Measurements from ENCODE around the gene TASOR2. TPM values are rescaled to one million over a fixed set of nuclear protein-coding genes. Genes with fewer than 3 reads are reported as not detected.
A peak's percentile ranks its signal among the peaks of the same experiment; 100 is the strongest.

TASOR2 gene
- total RNA-seq, 5 donors from 2014 or later (not counting 1 experiment from before 2014, with no cell fraction given): 62.7 to 78.5 (median 71.7) TPM

GRCh38 chr10:5641501-5641900 is 43.1 kb upstream of the TASOR2 start:
- Histone ChIP-seq H3K36me3 (ENCODE audit: control insufficient read depth in 2 of 2, extremely low read depth in 1 of 2, insufficient read depth in 1 of 2, low read length in 1 of 2) (peaks cover 0 to 10% of the 10 kb centered on the region in 2 donors), H3K4me1 (ENCODE audit: control insufficient read depth in 1 of 2, extremely low read depth in 1 of 2, insufficient read depth in 2 of 2, low read length in 2 of 2) (no peaks in the 10 kb centered on the region), H3K9me3 (no peaks in the 10 kb centered on the region), H3K27me3 (replicated peaks in 1 of 2; ENCODE audit: control insufficient read depth in 2 of 2, extremely low read depth in 1 of 2, insufficient read depth in 2 of 2, low read length in 1 of 2) (no peaks in the 10 kb centered on the region), H3K27ac (ENCODE audit: low read length) (no peak overlapping the region), H3K4me3 (ENCODE audit: control insufficient read depth in 1 of 2, extremely low read depth in 1 of 2, low read length in 1 of 2) (no peak overlapping the region)
- WGBS (ENCODE audit: insufficient coverage): 98% methylated on average over 21 of the region's 25 CpGs
- ChIA-PET POLR2A (no interaction called here), CTCF (no interaction called here)
- H3K27ac Mint-ChIP-seq: no peak overlapping the region
- DNase-seq (no peak), ATAC-seq (replicated peaks in 1 of 4) (no peak)
- H3K9me3 Mint-ChIP-seq: no peaks in the 10 kb centered on the region
- no peaks in the 10 kb centered on the region for H3K27me3 Mint-ChIP-seq
- no peak overlapping the region for H3K4me3 Mint-ChIP-seq
- H3K36me3 Mint-ChIP-seq: peaks cover 34% of the 10 kb centered on the region
- no peaks in the 10 kb centered on the region for H3K4me1 Mint-ChIP-seq

GRCh38 chr10:5643346-5644067 is 41.1 kb upstream of the TASOR2 start:
- Mint-ChIP-seq H3K27me3 (no peaks in the 10 kb centered on the region), H3K4me3 (no peak overlapping the region), H3K4me1 (no peaks in the 10 kb centered on the region), H3K9me3 (no peaks in the 10 kb centered on the region), H3K27ac (no peak overlapping the region), H3K36me3 (peaks cover 34% of the 10 kb centered on the region)
- DNase-seq (no peak), ATAC-seq (replicated peaks in 1 of 4) (no peak)
- no peaks in the 10 kb centered on the region for H3K4me1 ChIP-seq (ENCODE audit: control insufficient read depth in 1 of 2, extremely low read depth in 1 of 2, insufficient read depth in 2 of 2, low read length in 2 of 2)
- no peak overlapping the region for H3K27ac ChIP-seq (ENCODE audit: low read length)
- POLR2A ChIA-PET: interaction anchor here in 1 of 2 donors (0.5 kb wide), 1 partner anchor 456 kb away, joined by 3 read pairs; no protein-coding TSS in a partner anchor
- H3K4me3 ChIP-seq (ENCODE audit: control insufficient read depth in 1 of 2, extremely low read depth in 1 of 2, low read length in 1 of 2): no peak overlapping the region
- no peaks in the 10 kb centered on the region for H3K9me3 ChIP-seq
- WGBS (ENCODE audit: insufficient coverage): 83% methylated on average over 3 of the region's 8 CpGs
- CTCF ChIA-PET: interaction anchor here (0.5 to 0.6 kb wide), 3 partner anchors 49 to 227 kb away, joined by 4 to 5 read pairs (median 5); no protein-coding TSS in a partner anchor
- H3K36me3 ChIP-seq (ENCODE audit: control insufficient read depth in 2 of 2, extremely low read depth in 1 of 2, insufficient read depth in 1 of 2, low read length in 1 of 2): peaks cover 0 to 13% of the 10 kb centered on the region in 2 donors
- H3K27me3 ChIP-seq (replicated peaks in 1 of 2; ENCODE audit: control insufficient read depth in 2 of 2, extremely low read depth in 1 of 2, insufficient read depth in 2 of 2, low read length in 1 of 2): no peaks in the 10 kb centered on the region

- 100% methylated on average over 1 of the region's 6 CpGs for WGBS (ENCODE audit: insufficient coverage)
- Histone ChIP-seq H3K4me1 (ENCODE audit: control insufficient read depth in 1 of 2, extremely low read depth in 1 of 2, insufficient read depth in 2 of 2, low read length in 2 of 2) (no peaks in the 10 kb centered on the region), H3K4me3 (ENCODE audit: control insufficient read depth in 1 of 2, extremely low read depth in 1 of 2, low read length in 1 of 2) (no peak overlapping the region), H3K36me3 (ENCODE audit: control insufficient read depth in 2 of 2, extremely low read depth in 1 of 2, insufficient read depth in 1 of 2, low read length in 1 of 2) (peaks cover 0 to 10% of the 10 kb centered on the region in 2 donors), H3K27ac (ENCODE audit: low read length) (no peak overlapping the region), H3K27me3 (replicated peaks in 1 of 2; ENCODE audit: control insufficient read depth in 2 of 2, extremely low read depth in 1 of 2, insufficient read depth in 2 of 2, low read length in 1 of 2) (no peaks in the 10 kb centered on the region), H3K9me3 (no peaks in the 10 kb centered on the region)
- Mint-ChIP-seq H3K27me3 (no peaks in the 10 kb centered on the region), H3K36me3 (peaks cover 30% of the 10 kb centered on the region), H3K4me3 (no peak overlapping the region), H3K27ac (no peak overlapping the region), H3K4me1 (no peaks in the 10 kb centered on the region), H3K9me3 (no peaks in the 10 kb centered on the region)
- DNase-seq: no peak
- no peak for ATAC-seq (replicated peaks in 1 of 4)
- CTCF ChIA-PET: interaction anchor here in 1 of 2 donors (0.6 kb wide), 1 partner anchor 203 kb away, joined by 3 read pairs; no protein-coding TSS in a partner anchor
- POLR2A ChIA-PET: interaction anchor here in 1 of 2 donors (0.6 kb wide), 1 partner anchor 210 kb away, joined by 7 read pairs; no protein-coding TSS in a partner anchor
These were observed 39.7 kb upstream of the TASOR2 start for GRCh38 chr10:5644930-5645329.

GRCh38 chr10:5645375-5645774 is 39.3 kb upstream of the TASOR2 start:
- no peak overlapping the region for H3K4me3 ChIP-seq (ENCODE audit: control insufficient read depth in 1 of 2, extremely low read depth in 1 of 2, low read length in 1 of 2)
- peaks cover 32% of the 10 kb centered on the region for H3K36me3 Mint-ChIP-seq
- no peaks in the 10 kb centered on the region for H3K4me1 ChIP-seq (ENCODE audit: control insufficient read depth in 1 of 2, extremely low read depth in 1 of 2, insufficient read depth in 2 of 2, low read length in 2 of 2)
- ChIA-PET POLR2A (no interaction called here), CTCF (no interaction called here)
- H3K27ac ChIP-seq (ENCODE audit: low read length): no peak overlapping the region
- H3K4me1 Mint-ChIP-seq: no peaks in the 10 kb centered on the region
- peaks cover 0 to 8% of the 10 kb centered on the region in 2 donors for H3K36me3 ChIP-seq (ENCODE audit: control insufficient read depth in 2 of 2, extremely low read depth in 1 of 2, insufficient read depth in 1 of 2, low read length in 1 of 2)
- no peak for DNase-seq
- no peaks in the 10 kb centered on the region for H3K27me3 ChIP-seq (replicated peaks in 1 of 2; ENCODE audit: control insufficient read depth in 2 of 2, extremely low read depth in 1 of 2, insufficient read depth in 2 of 2, low read length in 1 of 2)
- no peaks in the 10 kb centered on the region for H3K9me3 ChIP-seq
- no peaks in the 10 kb centered on the region for H3K9me3 Mint-ChIP-seq
- no peak overlapping the region for H3K4me3 Mint-ChIP-seq
- no peak for ATAC-seq (replicated peaks in 1 of 4)
- 89% methylated on average over 9 of the region's 11 CpGs for WGBS (ENCODE audit: insufficient coverage)
- H3K27me3 Mint-ChIP-seq: no peaks in the 10 kb centered on the region
- H3K27ac Mint-ChIP-seq: no peak overlapping the region

GRCh38 chr10:5645944-5646617 is 38.6 kb upstream of the TASOR2 start:
- Histone ChIP-seq H3K36me3 (ENCODE audit: control insufficient read depth in 2 of 2, extremely low read depth in 1 of 2, insufficient read depth in 1 of 2, low read length in 1 of 2) (peaks cover 0 to 5% of the 10 kb centered on the region in 2 donors), H3K27me3 (replicated peaks in 1 of 2; ENCODE audit: control insufficient read depth in 2 of 2, extremely low read depth in 1 of 2, insufficient read depth in 2 of 2, low read length in 1 of 2) (no peaks in the 10 kb centered on the region), H3K4me1 (ENCODE audit: control insufficient read depth in 1 of 2, extremely low read depth in 1 of 2, insufficient read depth in 2 of 2, low read length in 2 of 2) (no peaks in the 10 kb centered on the region), H3K4me3 (ENCODE audit: control insufficient read depth in 1 of 2, extremely low read depth in 1 of 2, low read length in 1 of 2) (no peak overlapping the region), H3K9me3 (no peaks in the 10 kb centered on the region), H3K27ac (ENCODE audit: low read length) (no peak overlapping the region)
- H3K4me3 Mint-ChIP-seq: no peak overlapping the region
- H3K4me1 Mint-ChIP-seq: no peaks in the 10 kb centered on the region
- ChIA-PET CTCF (interaction anchor here in 1 of 2 donors (1.0 kb wide), 1 partner anchor 16 kb away, joined by 3 read pairs; no protein-coding TSS in a partner anchor), POLR2A (no interaction called here)
- peaks cover 28% of the 10 kb centered on the region for H3K36me3 Mint-ChIP-seq
- H3K27me3 Mint-ChIP-seq: no peaks in the 10 kb centered on the region
- no peaks in the 10 kb centered on the region for H3K9me3 Mint-ChIP-seq
- no peak for ATAC-seq (replicated peaks in 1 of 4)
- H3K27ac Mint-ChIP-seq: no peak overlapping the region
- 85% methylated on average over 11 of the region's 21 CpGs for WGBS (ENCODE audit: insufficient coverage)
- DNase-seq: no peak

GRCh38 chr10:5647507-5648240 is 37.0 kb upstream of the TASOR2 start:
- Mint-ChIP-seq H3K36me3 (peaks cover 20% of the 10 kb centered on the region), H3K27ac (peak overlapping the region in 1 of 2 donors; percentile 9), H3K9me3 (no peaks in the 10 kb centered on the region), H3K4me3 (no peak overlapping the region), H3K27me3 (no peaks in the 10 kb centered on the region), H3K4me1 (no peaks in the 10 kb centered on the region)
- Histone ChIP-seq H3K4me1 (ENCODE audit: control insufficient read depth in 1 of 2, extremely low read depth in 1 of 2, insufficient read depth in 2 of 2, low read length in 2 of 2) (no peaks in the 10 kb centered on the region), H3K27me3 (replicated peaks in 1 of 2; ENCODE audit: control insufficient read depth in 2 of 2, extremely low read depth in 1 of 2, insufficient read depth in 2 of 2, low read length in 1 of 2) (no peaks in the 10 kb centered on the region), H3K27ac (ENCODE audit: low read length) (no peak overlapping the region), H3K36me3 (ENCODE audit: control insufficient read depth in 2 of 2, extremely low read depth in 1 of 2, insufficient read depth in 1 of 2, low read length in 1 of 2) (peaks cover 0 to 5% of the 10 kb centered on the region in 2 donors), H3K9me3 (no peaks in the 10 kb centered on the region), H3K4me3 (ENCODE audit: control insufficient read depth in 1 of 2, extremely low read depth in 1 of 2, low read length in 1 of 2) (no peak overlapping the region)
- 89% methylated on average over 6 of the region's 11 CpGs for WGBS (ENCODE audit: insufficient coverage)
- DNase-seq: no peak
- POLR2A ChIA-PET: no interaction called here
- CTCF ChIA-PET: interaction anchor here in 1 of 2 donors (1.0 kb wide), 1 partner anchor 18 kb away, joined by 3 read pairs; no protein-coding TSS in a partner anchor
- no peak for ATAC-seq (replicated peaks in 1 of 4)

Data from T-cell (primary cell).